Thyroid gland (tissue), 4 donors: ENCODE measurements around the gene PEX14.

Experiments
- POLR2A ChIP-seq, 2 donors: fragments of 450-650 bp; IDR thresholded peaks; one replicate each; pipeline ENCODE4 v1.6.1; 2017; ENCODE audit warnings: antibody characterized with exemption in 2 of 2, mild to moderate bottlenecking in 2 of 2, moderate library complexity in 1 of 2
- TF ChIP-seq, protein P1 (sequence below), 6 experiments: fragments of 200-600 bp in 3 of 6; fragments of 450-650 bp in 3 of 6; sonication (generic) in 3 of 6; IDR thresholded peaks; one replicate each; pipeline ENCODE4 v1.5.1; 2016 to 2019; ENCODE audit warnings: antibody characterized with exemption in 6 of 6, mild to moderate bottlenecking in 2 of 6, inconsistent platforms in 1 of 6, moderate library complexity in 1 of 6

DNA sequence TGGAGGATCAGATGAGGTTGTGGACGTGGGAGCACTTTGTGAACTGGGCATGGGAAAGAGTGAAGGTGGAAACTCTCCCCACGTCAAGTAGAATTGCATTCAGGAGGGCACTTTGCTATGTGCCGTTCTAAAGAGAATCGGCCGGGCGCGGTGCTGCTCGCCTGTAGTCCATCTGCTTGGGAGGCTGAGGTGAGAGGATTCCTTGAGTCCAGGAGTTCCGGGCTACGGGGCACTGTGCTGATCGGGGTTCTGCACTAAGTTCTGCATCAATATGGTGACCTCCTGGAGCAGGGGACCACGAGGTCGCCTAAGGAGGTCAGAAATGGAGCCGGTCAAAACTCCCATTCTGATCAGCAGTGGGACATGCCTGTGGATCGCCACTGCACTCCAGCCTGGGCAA, 141.9 kb downstream of the PEX14 start:
- no peak for TF ChIP-seq POLR2A (IDR thresholded peaks at IDR 0.05)
- TF ChIP-seq, protein P1, sequence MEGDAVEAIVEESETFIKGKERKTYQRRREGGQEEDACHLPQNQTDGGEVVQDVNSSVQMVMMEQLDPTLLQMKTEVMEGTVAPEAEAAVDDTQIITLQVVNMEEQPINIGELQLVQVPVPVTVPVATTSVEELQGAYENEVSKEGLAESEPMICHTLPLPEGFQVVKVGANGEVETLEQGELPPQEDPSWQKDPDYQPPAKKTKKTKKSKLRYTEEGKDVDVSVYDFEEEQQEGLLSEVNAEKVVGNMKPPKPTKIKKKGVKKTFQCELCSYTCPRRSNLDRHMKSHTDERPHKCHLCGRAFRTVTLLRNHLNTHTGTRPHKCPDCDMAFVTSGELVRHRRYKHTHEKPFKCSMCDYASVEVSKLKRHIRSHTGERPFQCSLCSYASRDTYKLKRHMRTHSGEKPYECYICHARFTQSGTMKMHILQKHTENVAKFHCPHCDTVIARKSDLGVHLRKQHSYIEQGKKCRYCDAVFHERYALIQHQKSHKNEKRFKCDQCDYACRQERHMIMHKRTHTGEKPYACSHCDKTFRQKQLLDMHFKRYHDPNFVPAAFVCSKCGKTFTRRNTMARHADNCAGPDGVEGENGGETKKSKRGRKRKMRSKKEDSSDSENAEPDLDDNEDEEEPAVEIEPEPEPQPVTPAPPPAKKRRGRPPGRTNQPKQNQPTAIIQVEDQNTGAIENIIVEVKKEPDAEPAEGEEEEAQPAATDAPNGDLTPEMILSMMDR (IDR thresholded peaks at IDR 0.05): no peak
